Embryonic facial prominence (tissue), 1 donor: ENCODE measurements around the gene ANXA11.
A peak's percentile ranks its signal among the peaks of the same experiment; 100 is the strongest.

Source experiments
- DNase-seq: peaks from one replicate; pipeline ENCODE4 v3.0.0-alpha.2; 2016; ENCODE audit errors: extremely low spot score

Gene ANXA11

GRCh38 chr10:80166581-80167470, 38.5 kb downstream of the ANXA11 start:
- DNase-seq, result no peak

- no peak for DNase-seq
Observed at GRCh38 chr10:80165173-80165572, 40.2 kb downstream of the ANXA11 start.

GRCh38 chr10:80164596-80164995, 40.7 kb downstream of the ANXA11 start:
- DNase-seq, result no peak

GRCh38 chr10:80163741-80164341, 41.5 kb downstream of the ANXA11 start:
- DNase-seq, result no peak

GRCh38 chr10:80161321-80162083, 43.8 kb downstream of the ANXA11 start:
- DNase-seq, result no peak

- no peak for DNase-seq
Observed at GRCh38 chr10:80160361-80161320, 44.7 kb downstream of the ANXA11 start.

- no peak for DNase-seq
Observed at GRCh38 chr10:80159166-80159873, 46.0 kb downstream of the ANXA11 start.

GRCh38 chr10:80158598-80159127, 46.7 kb downstream of the ANXA11 start:
- DNase-seq, result peak; percentile 71

GRCh38 chr10:80158126-80158525, 47.2 kb downstream of the ANXA11 start:
- no peak for DNase-seq

GRCh38 chr10:80157561-80157960, 47.8 kb downstream of the ANXA11 start:
- no peak for DNase-seq

- DNase-seq, result no peak
Observed at GRCh38 chr10:80156216-80156615, 49.1 kb downstream of the ANXA11 start.

- no peak for DNase-seq
Observed at GRCh38 chr10:80155696-80156215, 49.6 kb downstream of the ANXA11 start.

GRCh38 chr10:80154978-80155695, 50.2 kb downstream of the ANXA11 start:
- DNase-seq, result peak; percentile 49

GRCh38 chr10:80154626-80154977, 50.7 kb downstream of the ANXA11 start:
- DNase-seq, result no peak

- DNase-seq, result no peak
Observed at GRCh38 chr10:80153460-80153859, 51.9 kb downstream of the ANXA11 start.

- DNase-seq, result no peak
Observed at GRCh38 chr10:80152820-80153219, 52.5 kb downstream of the ANXA11 start.

GRCh38 chr10:80150172-80150571, 55.2 kb downstream of the ANXA11 start:
- no peak for DNase-seq

- no peak for DNase-seq
Observed at GRCh38 chr10:80149123-80149522, 56.2 kb downstream of the ANXA11 start.

GRCh38 chr10:80148166-80148805, 57.1 kb downstream of the ANXA11 start:
- no peak for DNase-seq
